ENCODE results near the gene SCLY. TPM values are rescaled to one million over a fixed set of nuclear protein-coding genes. Genes with fewer than 3 reads are reported as not detected.
"Not testable (repeated sequence)": the region's sequence is repeated elsewhere in the genome, so short reads cannot be mapped to it uniquely, and the experiment has no call there.

Gene SCLY
- total RNA-seq, 2 experiments from 2014 or later, result 59.2 to 60.5 TPM

DNA sequence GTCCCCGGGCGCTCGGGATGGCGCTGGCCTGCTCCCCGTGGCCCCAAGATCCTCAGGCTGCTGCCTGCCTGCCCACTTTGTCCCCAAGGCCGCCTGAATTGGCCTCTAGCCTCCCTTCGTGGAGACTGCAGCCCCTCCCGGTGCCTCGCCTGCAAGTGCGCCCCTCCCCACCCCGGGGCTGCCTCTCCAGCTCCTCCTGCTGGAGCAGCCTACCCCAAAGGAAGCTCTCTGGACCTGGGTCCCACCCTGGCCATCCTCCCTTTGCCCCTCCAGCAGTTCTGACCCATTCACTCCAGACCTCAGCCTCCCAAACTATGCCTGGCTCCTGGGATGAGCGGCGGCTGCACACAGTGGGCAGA lies 45.5 kb downstream of the SCLY start:
- no peak overlapping the region for H3K27ac Mint-ChIP-seq
- ATAC-seq (no peak), DNase-seq (no peak)
- POLR2A ChIA-PET, result no interaction called here
- CTCF ChIA-PET, result no interaction called here
- no peaks in the 10 kb centered on the region for H3K4me1 Mint-ChIP-seq
- no peaks in the 10 kb centered on the region for H3K36me3 Mint-ChIP-seq (ENCODE audit: low read depth)
- intact Hi-C loops (cut with DNase I, micrococcal nuclease), result loop anchor here in 1 of 2 experiments (5.0 kb wide), 1 partner anchor 249 kb away; the partner anchor contains the start of gene RAMP1
- H3K27me3 Mint-ChIP-seq, result no peaks in the 10 kb centered on the region
- no peak overlapping the region for H3K4me3 Mint-ChIP-seq
- H3K9me3 Mint-ChIP-seq (ENCODE audit: low read depth), result no peaks in the 10 kb centered on the region

DNA sequence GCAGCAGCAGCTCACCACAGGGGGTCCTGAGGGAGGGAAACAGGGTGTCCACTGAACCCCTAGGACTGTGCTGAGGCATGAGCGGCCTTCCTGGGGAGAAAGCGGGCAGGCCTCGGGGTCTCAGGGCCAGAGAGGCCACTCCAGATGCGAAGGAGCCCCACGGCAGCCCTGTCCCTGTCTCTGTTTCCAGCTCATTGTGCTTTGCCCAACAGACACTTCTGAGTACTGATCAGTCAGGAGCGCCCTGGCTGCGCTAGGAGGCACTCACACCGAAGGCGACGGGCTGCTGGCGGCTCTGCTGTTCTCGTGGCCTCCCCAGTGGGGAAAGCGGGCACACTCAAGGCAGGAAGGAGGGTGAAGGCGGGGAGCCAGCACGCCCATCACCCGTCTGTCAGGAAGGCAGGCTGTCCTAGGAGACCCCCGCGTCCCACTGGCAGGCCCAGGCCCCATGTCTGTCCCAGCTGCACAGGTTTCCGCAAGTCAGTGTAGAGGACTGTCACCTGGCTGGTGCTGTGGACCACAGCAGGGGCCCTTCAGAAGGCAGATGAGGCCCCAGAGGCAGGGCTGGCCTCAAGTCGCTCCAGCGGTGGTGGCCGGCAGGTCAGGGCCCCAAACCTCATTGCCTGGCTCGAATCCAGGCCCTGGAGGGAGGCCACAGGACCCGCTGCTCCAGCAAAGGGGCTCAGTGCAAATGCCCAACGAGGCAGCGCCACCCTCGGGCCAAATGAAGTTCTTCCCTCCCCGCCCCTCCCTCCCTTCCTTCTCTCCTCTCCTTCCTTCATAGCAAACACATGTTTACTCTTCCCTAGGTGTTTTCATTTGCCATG lies 46.1 kb downstream of the SCLY start:
- Mint-ChIP-seq H3K4me3 (no peak overlapping the region), H3K9me3 (ENCODE audit: low read depth) (no peaks in the 10 kb centered on the region), H3K36me3 (ENCODE audit: low read depth) (no peaks in the 10 kb centered on the region), H3K4me1 (no peaks in the 10 kb centered on the region), H3K27ac (no peak overlapping the region), H3K27me3 (no peaks in the 10 kb centered on the region)
- CTCF ChIA-PET, result no interaction called here
- DNase-seq (peak; percentile 37), ATAC-seq (peak; percentile 16)
- POLR2A ChIA-PET, result no interaction called here
- intact Hi-C loops (cut with DNase I, micrococcal nuclease), result loop anchor here in 1 of 2 experiments (5.0 kb wide), 1 partner anchor 250 kb away; the partner anchor contains the start of gene RAMP1

- Mint-ChIP-seq H3K27me3 (no peaks in the 10 kb centered on the region), H3K9me3 (ENCODE audit: low read depth) (peaks cover 3% of the 10 kb centered on the region), H3K27ac (no peak overlapping the region), H3K4me1 (no peaks in the 10 kb centered on the region), H3K4me3 (no peak overlapping the region), H3K36me3 (ENCODE audit: low read depth) (peaks cover 1% of the 10 kb centered on the region)
- ChIA-PET POLR2A (no interaction called here), CTCF (interaction anchor here (0.6 to 0.7 kb wide), 2 partner anchors 127 to 251 kb away, joined by 3 read pairs; no protein-coding TSS in a partner anchor)
- intact Hi-C loops (cut with DNase I, micrococcal nuclease), result loop anchor here in 1 of 2 experiments (5.0 kb wide), 1 partner anchor 250 kb away; the partner anchor contains the start of gene RAMP1
- ATAC-seq (no peak), DNase-seq (peak; percentile 3)
Observed at GRCh38 chr2:238107525-238108422, 47.0 kb downstream of the SCLY start.

DNA sequence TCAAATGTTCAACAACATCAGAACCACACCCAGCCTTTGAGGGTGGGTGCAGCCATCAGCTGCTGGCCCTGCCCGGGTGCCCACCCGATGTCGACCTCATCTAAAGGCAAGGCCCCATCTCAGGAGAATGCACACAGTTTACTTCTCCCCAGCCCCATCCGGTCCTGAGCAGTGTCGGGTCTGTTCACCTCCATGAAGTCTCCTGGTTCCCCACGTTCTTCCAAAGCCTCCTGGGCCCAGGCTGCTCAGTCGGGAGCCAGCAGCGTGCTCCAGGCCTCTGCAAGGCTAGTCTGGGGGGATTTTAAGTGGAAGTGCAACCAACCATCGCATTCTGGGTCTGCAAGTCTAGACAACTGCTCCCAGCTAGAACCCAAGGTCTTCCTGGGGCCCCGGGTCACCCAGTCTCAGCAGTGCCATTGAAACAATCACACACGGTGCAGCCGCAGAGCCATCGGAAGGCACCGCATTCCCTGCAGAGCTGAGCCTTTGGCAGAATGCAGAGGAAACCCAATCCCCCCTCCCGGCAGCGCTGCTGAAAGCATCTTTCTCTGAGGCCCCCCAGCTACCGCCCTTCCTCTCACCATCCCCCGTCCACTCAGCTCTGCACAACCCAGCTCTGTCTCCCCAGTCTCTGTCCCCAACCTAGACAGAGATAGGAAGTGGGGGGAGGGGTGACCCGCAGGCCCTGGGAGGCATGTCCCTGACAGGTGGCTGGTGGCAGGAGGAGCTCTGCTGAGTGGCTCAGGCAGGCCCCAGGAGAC lies 47.8 kb downstream of the SCLY start:
- ChIA-PET CTCF (interaction anchor here (0.5 to 1.1 kb wide), 6 partner anchors 8 to 304 kb away, joined by 3 to 4 read pairs (median 3); partner anchors contain the start of gene ESPNL), POLR2A (no interaction called here)
- Mint-ChIP-seq H3K4me1 (no peaks in the 10 kb centered on the region), H3K27me3 (no peaks in the 10 kb centered on the region), H3K9me3 (ENCODE audit: low read depth) (peaks cover 8% of the 10 kb centered on the region), H3K36me3 (ENCODE audit: low read depth) (peaks cover 2% of the 10 kb centered on the region), H3K4me3 (no peak overlapping the region), H3K27ac (no peak overlapping the region)
- intact Hi-C loops (cut with DNase I, micrococcal nuclease), result loop anchor here in 1 of 2 experiments (5.0 kb wide), 1 partner anchor 251 kb away; the partner anchor contains the start of gene RAMP1
- ATAC-seq (peak; percentile 72), DNase-seq (peak; percentile 37)

- H3K4me1 Mint-ChIP-seq, result no peaks in the 10 kb centered on the region
- H3K27me3 Mint-ChIP-seq, result peaks cover 3% of the 10 kb centered on the region
- DNase-seq, result no peak
- POLR2A ChIA-PET, result no interaction called here
- H3K9me3 Mint-ChIP-seq (ENCODE audit: low read depth), result peaks cover 8% of the 10 kb centered on the region
- H3K27ac Mint-ChIP-seq, result no peak overlapping the region
- intact Hi-C loops (cut with DNase I, micrococcal nuclease), result no loop called here
- CTCF ChIA-PET, result no interaction called here
- peaks cover 2% of the 10 kb centered on the region for H3K36me3 Mint-ChIP-seq (ENCODE audit: low read depth)
- no peak for ATAC-seq
- H3K4me3 Mint-ChIP-seq, result no peak overlapping the region
Observed at GRCh38 chr2:238113611-238114010, 52.8 kb downstream of the SCLY start.

DNA sequence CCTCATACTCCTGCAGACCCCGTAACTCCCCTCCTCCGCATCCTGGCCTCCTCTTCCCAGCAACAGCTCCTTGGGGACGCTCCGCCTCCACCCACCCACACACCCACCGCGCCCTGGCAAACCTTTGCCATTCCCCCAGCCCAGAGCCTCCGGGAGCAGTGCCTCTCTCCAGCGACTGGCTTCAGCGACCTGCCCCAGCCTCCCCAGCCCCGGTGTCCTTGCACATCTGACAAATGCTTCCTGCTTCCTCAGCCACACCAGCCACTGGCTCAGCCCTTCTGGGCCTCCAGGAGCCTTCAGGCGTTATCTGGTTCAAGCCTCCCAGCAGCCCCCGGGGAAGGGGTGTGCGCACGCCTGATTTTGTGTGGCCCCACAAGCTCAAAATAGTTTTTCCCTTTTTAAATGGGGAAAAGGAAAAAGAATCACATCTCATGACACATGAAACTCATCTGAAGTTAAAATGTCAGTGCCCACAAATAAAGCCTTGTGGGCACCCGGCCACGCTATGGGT lies 53.6 kb downstream of the SCLY start:
- ChIA-PET CTCF (no interaction called here), POLR2A (no interaction called here)
- no peak for ATAC-seq
- Mint-ChIP-seq H3K36me3 (ENCODE audit: low read depth) (peaks cover 2% of the 10 kb centered on the region), H3K4me3 (no peak overlapping the region), H3K27ac (no peak overlapping the region), H3K4me1 (no peaks in the 10 kb centered on the region), H3K9me3 (ENCODE audit: low read depth) (peaks cover 8% of the 10 kb centered on the region), H3K27me3 (peaks cover 6% of the 10 kb centered on the region)
- no peak for DNase-seq
- intact Hi-C loops (cut with DNase I, micrococcal nuclease), result no loop called here

GRCh38 chr2:238114851-238115660 lies 54.3 kb downstream of the SCLY start:
- peaks cover 8% of the 10 kb centered on the region for H3K9me3 Mint-ChIP-seq (ENCODE audit: low read depth)
- intact Hi-C loops (cut with DNase I, micrococcal nuclease), result no loop called here
- no peaks in the 10 kb centered on the region for H3K4me1 Mint-ChIP-seq
- H3K27me3 Mint-ChIP-seq, result peaks cover 6% of the 10 kb centered on the region
- peaks cover 2% of the 10 kb centered on the region for H3K36me3 Mint-ChIP-seq (ENCODE audit: low read depth)
- no peak overlapping the region for H3K4me3 Mint-ChIP-seq
- DNase-seq (no peak), ATAC-seq (no peak)
- H3K27ac Mint-ChIP-seq, result no peak overlapping the region
- ChIA-PET POLR2A (no interaction called here), CTCF (no interaction called here)

GRCh38 chr2:238115709-238116108 lies 54.9 kb downstream of the SCLY start:
- ATAC-seq; H3K36me3 Mint-ChIP-seq (ENCODE audit: low read depth); H3K27ac Mint-ChIP-seq; POLR2A ChIA-PET; intact Hi-C loops (cut with DNase I, micrococcal nuclease); H3K9me3 Mint-ChIP-seq (ENCODE audit: low read depth); H3K4me1 Mint-ChIP-seq; H3K4me3 Mint-ChIP-seq; DNase-seq; H3K27me3 Mint-ChIP-seq: not testable (repeated sequence)
- CTCF ChIA-PET, result interaction anchor here (0.5 kb wide), 1 partner anchor 26 kb away, joined by 4 read pairs; no protein-coding TSS in a partner anchor

- H3K4me1 Mint-ChIP-seq, result no peaks in the 10 kb centered on the region
- no peak overlapping the region for H3K4me3 Mint-ChIP-seq
- H3K36me3 Mint-ChIP-seq (ENCODE audit: low read depth), result peaks cover 2% of the 10 kb centered on the region
- no peak overlapping the region for H3K27ac Mint-ChIP-seq
- ChIA-PET POLR2A (no interaction called here), CTCF (interaction anchor here (0.5 kb wide), 1 partner anchor 25 kb away, joined by 4 read pairs; no protein-coding TSS in a partner anchor)
- peaks cover 8% of the 10 kb centered on the region for H3K9me3 Mint-ChIP-seq (ENCODE audit: low read depth)
- peaks cover 6% of the 10 kb centered on the region for H3K27me3 Mint-ChIP-seq
- DNase-seq (no peak), ATAC-seq (no peak)
- intact Hi-C loops (cut with DNase I, micrococcal nuclease), result no loop called here
Observed at GRCh38 chr2:238116298-238117198, 55.7 kb downstream of the SCLY start.
